GM19372 (cell line): ENCODE results near the gene GFI1B.

Experiments used
- ATAC-seq: cut with Tn5 transposase; IDR thresholded peaks from one replicate; pipeline ENCODE4 v1.9.1; 2021; ENCODE audit warnings: mild to moderate bottlenecking, low read depth, moderate library complexity; ENCODE audit not compliant: unreplicated experiment

Gene GFI1B

DNA sequence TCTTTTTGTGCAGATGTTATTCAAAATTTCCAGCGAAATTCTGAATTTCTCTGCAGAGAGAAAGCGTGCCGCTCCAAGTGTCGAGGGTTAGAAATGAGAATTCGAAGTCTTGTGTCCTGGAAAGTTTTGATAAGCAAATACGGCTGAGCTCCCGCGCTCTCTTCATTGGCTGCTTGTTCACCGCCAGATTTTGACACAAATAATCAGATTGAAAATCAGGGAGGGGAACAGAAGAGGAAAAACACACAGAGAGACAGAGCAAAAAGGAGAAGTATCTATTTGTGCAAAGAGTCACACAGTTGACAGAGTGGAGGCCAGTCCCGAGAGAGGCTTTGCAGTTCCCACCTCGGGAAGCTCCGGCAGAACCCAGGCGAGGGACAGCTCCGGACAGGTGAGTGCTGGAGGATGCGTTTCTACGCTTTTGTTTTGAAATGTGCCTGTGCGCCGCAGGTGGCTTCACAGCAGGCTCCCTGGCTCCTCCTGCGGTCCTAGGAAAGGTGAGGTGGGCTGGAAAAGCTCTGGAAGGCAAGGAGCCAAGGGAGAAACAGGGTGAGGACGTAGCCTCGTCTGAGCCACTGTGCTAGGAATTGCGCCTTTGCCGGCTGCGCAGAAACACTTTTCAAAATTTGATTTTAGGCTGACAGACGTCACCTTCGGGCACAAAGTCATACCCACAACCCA lies at the start of gene GFI1B:
GFI1B (plus strand) TSS at position 244 of the 681 bp plus-strand sequence. CDS start 7,985 bp downstream, outside the sequence.
- no peak for ATAC-seq

DNA sequence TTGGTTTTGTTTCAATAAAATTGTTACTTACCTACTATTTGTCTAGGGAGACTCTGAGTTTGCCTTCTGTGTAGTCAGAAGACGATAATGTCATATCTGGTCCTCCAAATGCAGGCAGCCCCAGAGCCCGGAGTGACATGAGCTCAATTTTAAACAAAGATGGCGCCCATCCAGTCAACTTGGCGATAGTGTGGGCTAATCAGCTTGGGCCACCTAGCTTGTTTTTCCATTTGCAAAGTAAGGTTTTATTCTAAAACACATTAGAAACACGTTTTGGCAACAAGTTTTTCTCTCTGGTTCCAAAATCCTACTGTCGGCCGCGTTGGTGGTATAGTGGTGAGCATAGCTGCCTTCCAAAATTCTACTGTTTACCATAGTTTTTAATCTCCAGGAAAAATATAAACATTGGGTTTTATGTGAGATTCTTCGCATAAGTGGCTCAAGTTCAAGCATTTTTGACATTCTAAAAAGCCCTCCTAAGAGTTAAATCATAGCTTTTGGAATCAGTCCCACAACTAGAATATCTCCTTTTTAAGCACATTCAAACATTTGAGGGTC lies 47.2 kb upstream of the GFI1B start:
- no peak for ATAC-seq

- ATAC-seq, result no peak
Observed at GRCh38 chr9:132935026-132935425, 43.5 kb upstream of the GFI1B start.

DNA sequence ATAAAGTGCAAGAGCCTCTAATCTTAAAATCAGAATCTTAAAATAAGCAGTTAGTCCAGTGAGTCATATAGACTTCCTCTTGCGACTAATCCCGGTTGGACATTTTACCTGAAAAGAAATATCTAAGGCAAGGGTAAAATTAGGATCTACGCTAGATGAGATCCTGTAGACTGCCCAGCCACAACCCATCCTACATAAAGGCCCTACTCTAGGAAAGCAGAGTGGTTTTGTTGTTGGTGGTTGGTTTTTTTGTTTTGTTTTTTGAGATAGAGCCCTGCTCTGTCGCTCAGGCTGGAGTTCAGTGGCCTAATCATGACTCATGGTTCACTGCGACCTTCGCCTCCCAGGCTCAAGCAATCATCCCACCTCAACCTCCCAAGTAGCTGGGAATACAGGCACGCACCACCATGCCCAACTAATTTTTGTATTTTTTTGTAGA lies 41.0 kb upstream of the GFI1B start:
- ATAC-seq, result no peak

GRCh38 chr9:132939169-132939568 lies 39.3 kb upstream of the GFI1B start:
- ATAC-seq, result no peak

DNA sequence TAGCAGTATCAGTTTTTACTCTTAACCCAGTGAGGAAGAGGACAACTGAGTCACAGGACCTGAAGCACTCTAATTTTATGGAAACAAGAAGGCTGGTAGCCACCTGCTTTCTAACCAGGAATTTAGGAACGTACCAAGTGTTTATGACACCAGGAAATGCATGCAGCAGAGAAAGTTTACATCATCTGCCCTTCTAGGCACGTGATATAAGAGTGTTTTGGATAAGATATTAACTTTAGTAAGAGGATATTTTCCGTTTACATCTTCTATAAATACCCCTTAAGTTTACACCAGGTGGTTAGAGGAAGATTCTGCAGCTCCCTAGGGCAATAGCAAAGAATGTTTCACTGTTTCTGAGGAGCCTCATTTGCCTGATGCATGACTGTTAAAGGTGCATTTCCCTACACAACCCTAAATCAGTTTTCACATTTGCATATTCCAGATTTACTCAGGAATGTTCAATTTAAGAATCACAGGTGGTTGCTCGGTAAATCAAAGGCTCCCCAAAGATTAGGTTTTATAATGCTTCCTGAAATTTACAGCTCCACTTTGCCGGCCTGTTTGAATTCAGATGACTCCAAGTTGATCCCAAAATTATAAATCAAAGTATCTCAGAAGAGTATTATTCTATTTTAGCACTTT lies 35.8 kb upstream of the GFI1B start:
- ATAC-seq, result no peak

DNA sequence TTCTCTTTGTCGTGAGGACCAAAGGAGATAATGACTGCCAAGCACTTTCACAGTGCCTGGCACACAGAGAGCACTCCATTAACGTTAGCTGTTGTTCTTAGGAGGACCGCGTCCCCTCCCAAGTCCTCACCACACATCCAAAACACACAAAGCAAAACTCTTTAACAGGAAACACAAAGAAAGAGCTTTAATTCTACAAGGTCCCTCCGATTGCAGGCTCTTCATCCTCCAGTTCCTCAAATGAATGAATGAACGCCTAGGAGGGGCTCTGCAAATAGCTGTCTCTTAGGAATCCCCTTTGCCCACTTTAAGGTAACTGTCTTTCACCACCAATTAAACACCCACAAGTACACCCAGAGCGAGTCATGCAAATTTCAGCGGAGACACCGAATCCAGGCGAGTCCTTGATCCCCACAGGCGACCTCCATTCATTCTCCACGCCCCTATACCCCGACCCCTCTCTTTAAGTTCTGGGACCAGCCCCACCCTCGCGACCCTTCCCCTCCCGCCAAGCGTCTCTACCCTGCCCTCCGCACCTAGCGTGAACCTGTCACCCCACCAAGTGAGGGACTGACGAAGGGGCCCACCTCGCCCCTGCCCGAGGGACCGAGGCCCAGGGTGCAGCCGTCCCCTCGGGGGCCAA lies 34.7 kb upstream of the GFI1B start:
- peak; percentile 9 for ATAC-seq

- peak; percentile 76 for ATAC-seq
Observed at GRCh38 chr9:132944294-132945185, 34.0 kb upstream of the GFI1B start, which contains the start of gene TSC1. Gene TSC1, minus strand, starts transcription at chr9:132944616. Its CDS starts 15,744 bp downstream, at chr9:132928872.

GRCh38 chr9:132945186-132946130 lies 33.0 kb upstream of the GFI1B start:
- no peak for ATAC-seq

GRCh38 chr9:132946211-132946610 lies 32.3 kb upstream of the GFI1B start:
- ATAC-seq, result no peak

DNA sequence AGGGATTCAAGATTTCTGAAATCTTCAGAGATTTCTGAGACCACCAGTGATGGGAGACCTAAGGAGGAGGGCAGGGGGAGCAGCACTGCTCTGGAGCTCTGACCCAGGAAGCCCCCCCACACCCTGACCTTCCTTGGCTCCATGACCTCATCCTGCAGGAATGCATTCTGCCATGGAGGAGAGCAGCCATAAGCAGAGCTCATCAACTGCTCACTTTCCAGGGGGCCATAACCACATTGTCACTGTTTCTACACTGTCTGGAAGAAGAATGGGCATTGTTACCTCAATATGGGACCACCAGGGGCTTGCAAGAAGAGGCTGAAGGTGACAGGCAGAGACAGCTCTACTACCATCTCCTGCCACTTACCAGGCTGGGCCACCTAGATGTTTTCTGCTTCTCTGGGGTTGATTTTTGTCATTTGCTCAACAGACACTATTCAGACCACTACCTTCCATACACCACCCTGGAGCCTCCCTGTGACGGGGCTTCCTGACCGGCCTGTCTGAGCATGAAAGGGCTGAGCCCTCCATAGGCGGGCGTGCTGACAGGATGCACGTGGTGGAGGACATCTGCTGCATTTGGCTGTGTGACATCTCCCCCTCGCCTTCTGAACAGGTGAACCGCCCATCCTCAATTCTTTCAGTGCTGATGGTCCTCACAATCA lies 31.7 kb upstream of the GFI1B start:
- no peak for ATAC-seq

GRCh38 chr9:132947756-132948155 lies 30.7 kb upstream of the GFI1B start:
- ATAC-seq, result no peak

- no peak for ATAC-seq
Observed at GRCh38 chr9:132948482-132949050, 29.9 kb upstream of the GFI1B start.

DNA sequence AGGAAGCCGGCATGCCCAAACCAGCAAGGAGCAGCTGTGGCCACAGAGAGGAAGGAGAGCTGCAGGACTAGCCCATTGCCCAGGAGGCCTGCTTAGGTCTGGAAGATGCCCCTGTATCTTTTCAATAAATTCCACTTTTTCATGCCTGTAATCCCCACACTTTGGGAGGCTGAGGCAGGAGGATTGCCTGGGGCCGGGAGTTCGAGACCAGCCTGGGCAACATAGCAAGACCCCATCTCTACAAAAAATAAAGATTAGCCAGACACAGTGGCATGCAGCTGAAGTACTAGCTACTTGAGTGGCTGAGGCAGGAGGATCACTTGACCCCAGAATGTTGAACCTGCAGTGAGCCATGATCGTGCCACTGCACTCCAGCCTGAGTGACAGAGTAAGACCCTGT lies 28.8 kb upstream of the GFI1B start:
- ATAC-seq, result no peak

DNA sequence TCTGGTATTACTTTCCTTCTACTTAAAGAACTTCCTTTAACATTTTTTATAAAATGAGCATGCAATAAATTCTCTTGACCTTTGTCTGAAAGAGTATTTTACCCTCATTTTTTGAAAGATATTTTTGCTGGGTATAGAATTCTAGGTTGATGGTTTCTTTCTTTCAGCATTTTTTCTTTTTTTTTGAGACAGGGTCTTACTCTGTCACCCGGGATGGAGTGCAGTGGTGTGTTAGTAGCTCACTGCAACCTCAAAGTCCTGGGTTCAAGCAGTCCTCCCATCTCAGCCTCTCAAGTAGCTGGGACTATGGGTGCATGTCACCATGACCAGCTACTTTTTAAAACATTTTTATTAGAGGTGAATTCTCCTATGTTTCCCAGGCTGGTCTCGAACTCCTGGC lies 23.4 kb upstream of the GFI1B start:
- ATAC-seq, result no peak

DNA sequence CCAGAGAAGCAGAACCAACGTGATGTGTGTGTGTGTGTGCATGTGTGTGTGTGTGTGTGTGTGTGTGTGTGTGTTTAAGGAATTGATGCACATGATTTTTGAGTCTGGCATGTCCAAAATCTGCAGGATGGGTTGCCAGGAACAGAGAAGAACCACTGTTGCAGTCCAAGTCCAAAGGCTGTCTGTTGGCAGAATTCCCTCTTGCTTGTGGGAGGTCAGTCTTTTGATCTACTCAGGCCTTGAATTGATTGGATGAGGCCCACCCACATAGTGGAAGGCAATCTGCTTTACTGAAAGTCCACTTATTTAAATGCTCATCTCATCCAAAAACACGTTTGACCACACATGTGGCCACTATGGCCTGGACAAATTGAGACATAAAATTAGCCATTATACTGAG lies 22.7 kb upstream of the GFI1B start:
- no peak for ATAC-seq

DNA sequence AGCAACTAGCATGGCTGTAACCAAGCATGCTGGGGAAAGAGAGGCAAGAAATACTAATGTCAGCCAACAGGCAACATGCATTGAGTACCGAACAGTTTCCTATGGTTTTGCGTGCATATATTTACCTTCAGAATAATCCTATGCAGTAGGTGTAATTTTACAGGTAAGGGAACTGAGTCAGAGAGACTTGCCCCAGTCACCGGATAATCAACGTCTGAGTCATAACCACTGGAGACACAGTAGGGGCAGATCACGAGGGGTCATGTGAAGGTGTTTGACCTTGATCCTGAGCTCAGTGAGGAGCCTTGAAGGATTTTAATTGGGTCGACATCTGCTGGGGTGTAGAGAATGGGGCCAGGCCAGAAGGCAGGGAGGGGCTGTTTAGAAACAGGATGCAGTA lies 20.7 kb upstream of the GFI1B start:
- no peak for ATAC-seq

DNA sequence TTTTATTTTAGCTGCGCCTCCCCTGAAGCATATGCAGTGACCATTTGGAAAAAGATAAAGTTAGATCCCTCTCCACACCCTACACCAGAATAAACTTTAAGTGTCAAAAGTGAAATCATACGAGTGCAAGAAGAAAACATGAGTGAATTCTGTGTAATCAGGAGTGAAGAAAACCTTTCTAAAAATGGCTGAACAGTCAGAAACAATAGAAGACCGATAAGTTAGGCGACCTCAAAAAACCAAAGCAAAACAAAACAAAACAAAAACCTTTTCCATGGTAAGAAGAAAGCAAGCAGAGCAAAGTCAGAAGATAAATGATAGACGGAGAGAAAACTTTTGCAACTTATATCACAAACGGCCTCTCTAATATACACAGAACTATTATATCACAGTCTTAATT lies 17.5 kb upstream of the GFI1B start:
- ATAC-seq, result no peak
